ENCODE measurements around the gene HNF1A.

HNF1A gene

DNA sequence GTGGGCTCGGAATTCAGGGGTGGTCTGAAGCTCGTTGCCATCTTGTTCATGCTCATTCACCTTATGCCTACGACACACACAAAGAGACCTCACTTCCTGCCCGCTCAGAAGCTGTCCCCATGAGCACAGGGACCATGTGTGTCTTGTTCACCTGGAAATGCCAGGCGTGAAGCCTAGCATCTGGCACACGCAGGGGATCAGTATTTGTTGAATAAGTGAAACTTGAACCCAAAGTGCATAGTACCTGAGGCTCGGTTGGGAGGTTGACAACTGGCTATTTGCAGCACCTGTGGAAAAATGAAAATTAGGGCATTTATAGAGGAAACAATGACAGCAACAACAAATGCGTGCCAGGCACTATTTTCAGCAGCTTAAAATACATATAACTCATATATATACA is 32.5 kb downstream of the HNF1A start:
- TF ChIP-seq POLR2AphosphoS5 (IDR thresholded peaks at IDR 0.05; ENCODE audit: low read depth): no peak
- no peak for TF ChIP-seq SPI1 (IDR thresholded peaks at IDR 0.05; ENCODE audit: borderline replicate concordance, low read depth)
- no peak for TF ChIP-seq GABPA (IDR thresholded peaks at IDR 0.05; ENCODE audit: low read depth)
- TF ChIP-seq CTCF (IDR thresholded peaks at IDR 0.05; ENCODE audit: insufficient read depth, low read length): no peak
- no peak for TF ChIP-seq REST (IDR thresholded peaks at IDR 0.05; ENCODE audit: insufficient replicate concordance, low read depth)
- H3K27ac ChIP-seq (replicated peaks): no peak overlapping the region
- H3K27me3 ChIP-seq (ENCODE audit: insufficient read depth, poor library complexity, severe bottlenecking): no peaks in the 10 kb centered on the region
- DNase-seq (ENCODE audit: low read depth in 1 of 2, low spot score in 1 of 2): no peak
- no peak overlapping the region for H3K4me3 ChIP-seq (replicated peaks; ENCODE audit: insufficient read depth, low read length)

GRCh38 chr12:121011820-121012219 is 33.5 kb downstream of the HNF1A start:
- no peak for DNase-seq (ENCODE audit: low read depth in 1 of 2, low spot score in 1 of 2)
- TF ChIP-seq POLR2AphosphoS5 (IDR thresholded peaks at IDR 0.05; ENCODE audit: low read depth) (no peak), REST (IDR thresholded peaks at IDR 0.05; ENCODE audit: insufficient replicate concordance, low read depth) (no peak), GABPA (IDR thresholded peaks at IDR 0.05; ENCODE audit: low read depth) (no peak), CTCF (IDR thresholded peaks at IDR 0.05; ENCODE audit: insufficient read depth, low read length) (no peak), SPI1 (IDR thresholded peaks at IDR 0.05; ENCODE audit: borderline replicate concordance, low read depth) (no peak)

GRCh38 chr12:121013715-121014114 is 35.4 kb downstream of the HNF1A start:
- TF ChIP-seq SPI1 (IDR thresholded peaks at IDR 0.05; ENCODE audit: borderline replicate concordance, low read depth): no peak
- no peak for TF ChIP-seq GABPA (IDR thresholded peaks at IDR 0.05; ENCODE audit: low read depth)
- TF ChIP-seq REST (IDR thresholded peaks at IDR 0.05; ENCODE audit: insufficient replicate concordance, low read depth): no peak
- TF ChIP-seq CTCF (IDR thresholded peaks at IDR 0.05; ENCODE audit: insufficient read depth, low read length): no peak
- TF ChIP-seq POLR2AphosphoS5 (IDR thresholded peaks at IDR 0.05; ENCODE audit: low read depth): no peak
- Histone ChIP-seq H3K27me3 (ENCODE audit: insufficient read depth, poor library complexity, severe bottlenecking) (no peaks in the 10 kb centered on the region), H3K4me3 (replicated peaks; ENCODE audit: insufficient read depth, low read length) (no peak overlapping the region), H3K27ac (replicated peaks) (no peak overlapping the region)
- no peak for DNase-seq (ENCODE audit: low read depth in 1 of 2, low spot score in 1 of 2)

More at GRCh38 chr12:121011820-121012219, 33.5 kb downstream of the HNF1A start:
- no peak overlapping the region for H3K4me3 ChIP-seq (replicated peaks; ENCODE audit: insufficient read depth, low read length)
- no peaks in the 10 kb centered on the region for H3K27me3 ChIP-seq (ENCODE audit: insufficient read depth, poor library complexity, severe bottlenecking)
- no peak overlapping the region for H3K27ac ChIP-seq (replicated peaks)

Measured in HL-60 (cell line).